K562 (cell line): ENCODE measurements around the gene SLC48A1. TPM values are rescaled to one million over a fixed set of nuclear protein-coding genes. Genes with fewer than 3 reads are reported as not detected.

Experiments
- ATAC-seq: fragments of 200-7000 bp; cut with Tn5 transposase; 3 replicates; pipeline ENCODE4 v1.9.1; 2020; ENCODE audit warnings: moderate library complexity
- BruUV-seq: library from RNA; stranded (reverse); fragments of 400-500 nt; replicated peaks from 2 replicates; lab custom pipeline; 2021; lab: Mats Ljungman, UMichigan
- CTCF ChIA-PET: fragments of 300-600 bp; formaldehyde crosslinking; extraction: SDS; loops from one replicate; lab custom pipeline; 2021; ENCODE audit warnings: low intra/inter-chr PET ratio; lab: Yijun Ruan, JAX
- POLR2A ChIA-PET: fragments of 300-600, 350-650 bp; sonication (Branson Sonifier 250); formaldehyde crosslinking; extraction: SDS; loops from one replicate; lab custom pipeline; 2021; ENCODE audit warnings: antibody characterized with exemption, inconsistent platforms; lab: Yijun Ruan, JAX
- DNase-seq, 4 experiments: peaks; one replicate each; pipeline versions ENCODE4 v3.0.0 to v3.0.0-alpha.2; 2011 to 2018; ENCODE audit warnings: low spot score in 3 of 4, mixed read lengths in 3 of 4; ENCODE audit errors: extremely low read depth in 1 of 4
- FAIRE-seq: peaks from 2 replicates; lab custom pipeline; 2011; peaks lifted over from hg19 to GRCh38; lab: Jason Lieb, UNC
- H2AFZ ChIP-seq: 2 replicates; pipeline ENCODE4 v1.6.0; 2011; ENCODE audit warnings: low read depth, low read length, control low read depth, inconsistent platforms
- H3K27ac ChIP-seq: fragments of 200-600 bp; 3 replicates; pipeline ENCODE4 v1.8.0; 2011; ENCODE audit warnings: low read depth, mild to moderate bottlenecking, control low read depth, inconsistent platforms, low read length, moderate library complexity, mixed read lengths; ENCODE audit errors: extremely low read depth
- H3K27me3 ChIP-seq, 2 experiments: fragments of 300-600 bp in 1 of 2; 2 replicates in 1 of 2; 3 replicates in 1 of 2; pipeline versions ENCODE4 v1.6.0 to v1.8.0; 2011; ENCODE audit warnings: inconsistent platforms in 2 of 2, low read length in 2 of 2, mild to moderate bottlenecking in 1 of 2, mixed read lengths in 1 of 2, moderate library complexity in 1 of 2; ENCODE audit not compliant: control insufficient read depth in 2 of 2, insufficient read depth in 2 of 2
- H3K36me3 ChIP-seq: fragments of 300-600 bp; 3 replicates; pipeline ENCODE4 v1.8.0; 2011; ENCODE audit warnings: mild to moderate bottlenecking, low read length, inconsistent platforms; ENCODE audit not compliant: control insufficient read depth, insufficient read depth
- H3K4me1 ChIP-seq, 2 experiments: fragments of 200-600 bp in 1 of 2; replicated peaks in 1 of 2; 2 replicates in 1 of 2; 3 replicates in 1 of 2; pipeline versions ENCODE4 v1.5.1 to v1.8.0; 2011; ENCODE audit warnings: inconsistent platforms in 2 of 2, low read length in 2 of 2, mild to moderate bottlenecking in 1 of 2, mixed read lengths in 1 of 2, moderate library complexity in 1 of 2; ENCODE audit not compliant: control insufficient read depth in 2 of 2, insufficient read depth in 2 of 2
- H3K4me2 ChIP-seq: 2 replicates; pipeline ENCODE4 v1.6.1; 2011; ENCODE audit warnings: low read length, control low read depth, inconsistent platforms, mixed read lengths; ENCODE audit not compliant: insufficient read depth
- H3K4me3 ChIP-seq: fragments of 200-600 bp; sonication (generic), shearing (Covaris generic); 2 replicates; pipeline ENCODE4 v1.5.1; 2016; ENCODE audit warnings: control low read depth, inconsistent platforms
- H3K79me2 ChIP-seq: fragments of 200-600 bp; 3 replicates; pipeline ENCODE4 v1.8.0; 2011; ENCODE audit warnings: low read length, inconsistent platforms; ENCODE audit not compliant: control insufficient read depth, insufficient read depth
- H3K9ac ChIP-seq, 2 experiments: 2 replicates each; pipeline versions ENCODE4 v1.6.0 to v1.6.1; 2011; ENCODE audit warnings: low read depth in 2 of 2, low read length in 2 of 2, control low read depth in 1 of 2, inconsistent platforms in 1 of 2, mild to moderate bottlenecking in 1 of 2, mixed read lengths in 1 of 2; ENCODE audit not compliant: insufficient read depth in 1 of 2
- H3K9me1 ChIP-seq: one replicate; pipeline ENCODE4 v1.6.0; 2011; ENCODE audit warnings: inconsistent platforms, mild to moderate bottlenecking, low read length, moderate library complexity; ENCODE audit not compliant: control insufficient read depth, insufficient read depth
- H3K9me3 ChIP-seq: replicated peaks from 2 replicates; pipeline ENCODE4 v1.5.1; 2011; ENCODE audit warnings: low read depth, low read length, inconsistent platforms; ENCODE audit not compliant: control insufficient read depth, insufficient read depth
- H4K20me1 ChIP-seq: replicated peaks from 2 replicates; pipeline ENCODE4 v1.6.1; 2011; ENCODE audit warnings: low read length, inconsistent platforms, mixed read lengths; ENCODE audit not compliant: control insufficient read depth, insufficient read depth
- ATF6 ChIP-seq: sonication (generic); formaldehyde crosslinking; IDR thresholded peaks from 2 replicates; pipeline ENCODE4 v1.4.0; 2020; ENCODE audit warnings: mild to moderate bottlenecking, missing genetic modification reagents
- CEBPZ ChIP-seq: fragments of 150-350 bp; IDR thresholded peaks from 2 replicates; pipeline ENCODE4 v1.6.1; 2014; ENCODE audit warnings: low read depth, mild to moderate bottlenecking, low read length, borderline replicate concordance
- DPF2 ChIP-seq: fragments of 450-650 bp; IDR thresholded peaks from 2 replicates; pipeline ENCODE4 v1.6.1; 2016
- FOXP1 ChIP-seq: sonication (generic); formaldehyde crosslinking; IDR thresholded peaks from 2 replicates; pipeline ENCODE4 v1.8.0; 2022; ENCODE audit warnings: mild to moderate bottlenecking, missing genetic modification reagents
- HDAC1 ChIP-seq, 2 experiments: fragments of 450-650 bp; IDR thresholded peaks; 2 replicates each; pipeline ENCODE4 v1.6.1; 2016 to 2017; ENCODE audit warnings: inconsistent platforms in 1 of 2, mild to moderate bottlenecking in 1 of 2, moderate library complexity in 1 of 2
- HNRNPH1 ChIP-seq: fragments of 200-400 bp; formaldehyde crosslinking; optimal IDR thresholded peaks from 2 replicates; pipeline ENCODE3; 2017; ENCODE audit warnings: low read depth, mild to moderate bottlenecking, low read length, moderate library complexity
- WGBS: fragments of 100-300 bp; shearing (Covaris generic); methylation state at CpG from one replicate; pipeline ENCODE4 v1.1.6; 2016; ENCODE audit warnings: low coverage, mixed read lengths; ENCODE audit not compliant: insufficient coverage; ENCODE audit errors: missing lambda C conversion rate; 5-methylcytosine and 5-hydroxymethylcytosine counted together
- in situ Hi-C: fragments of 300-500 bp; cut with MboI; formaldehyde crosslinking; loops from 4 replicates; pipeline ENCODE4 v1.15.0; 2018; ENCODE audit warnings: inconsistent platforms, mixed read lengths
- intact Hi-C: fragments of 100-400 bp; cut with micrococcal nuclease; formaldehyde crosslinking; loops from 2 replicates; pipeline ENCODE4 v1.14.2; 2022
- polyA plus RNA-seq, 8 experiments: library from polyadenylated mRNA; depleted of rRNA in 4 of 8; stranded (reverse) in 5 of 8; unstranded in 3 of 8; fragments of >200 nt; fragmentation: Nextera tagmentation in 2 of 8; fragmentation: Illumina TruSeq in 1 of 8; extraction: Ambion mirVana in 2 of 8; extraction: Trizol in 1 of 8; gene quantifications; 2 replicates each; pipeline versions ENCODE4 v1.2.1 to v1.2.3, GENCODE V29; 2011 to 2014; ENCODE audit warnings: inconsistent platforms in 1 of 8, missing spikeins in 1 of 8
- total RNA-seq, 7 experiments: library from RNA; depleted of rRNA in 6 of 7; stranded (reverse); fragments of >200 nt in 6 of 7; fragmentation: Illumina TruSeq in 2 of 7; extraction: Trizol in 2 of 7; gene quantifications; 2 replicates each; pipeline versions ENCODE4 v1.2.1 to v1.2.3, GENCODE V29; 2011 to 2021; ENCODE audit warnings: low replicate concordance in 1 of 7

The SLC48A1 gene
- total and polyA plus RNA-seq, 9 of the 15 experiments (the other 6 are each of a cell fraction or from before 2014, with no cell fraction given), result 10.7 to 37.5 (median 18.7) TPM

GRCh38 chr12:47766502-47767215 lies 6.4 kb upstream of the SLC48A1 start:
- no peak overlapping the region for H2AFZ ChIP-seq
- WGBS, result 34% methylated on average over 4 of the region's 5 CpGs
- CTCF ChIA-PET, result interaction anchor here (0.6 to 2.3 kb wide), 4 partner anchors 12 to 53 kb away, joined by 3 to 16 read pairs (median 10); no protein-coding TSS in a partner anchor
- DNase-seq (no peak), ATAC-seq (no peak), FAIRE-seq (no peak)
- POLR2A ChIA-PET, result interaction anchor here (0.6 to 3.3 kb wide), 9 partner anchors 9 to 541 kb away, joined by 3 to 19 read pairs (median 3); no protein-coding TSS in a partner anchor
- BruUV-seq, result no TSS peak
- in situ Hi-C loops, result no loop called here
- no peak overlapping the region for H3K4me3 ChIP-seq
- no peaks in the 10 kb centered on the region for H3K9me3 ChIP-seq
- no peaks in the 10 kb centered on the region for H3K79me2 ChIP-seq
- H3K9me1 ChIP-seq, result no peaks in the 10 kb centered on the region
- H3K27ac ChIP-seq, result no peak overlapping the region
- no peaks in the 10 kb centered on the region for H4K20me1 ChIP-seq
- H3K4me1 ChIP-seq, result peaks cover 12 to 28% of the 10 kb centered on the region in 2 experiments; a peak in 4 of 5 replicates
- no peak overlapping the region for H3K9ac ChIP-seq
- TF ChIP-seq CEBPZ, result no peak
- no peak for TF ChIP-seq FOXP1 (CRISPR knock-in tag)
- TF ChIP-seq ATF6 (CRISPR knock-in tag), result no peak
- TF ChIP-seq HDAC1 (IDR thresholded peaks at IDR 0.05), result no peak
- no peak for TF ChIP-seq DPF2
- no peak for TF ChIP-seq HNRNPH1
- no peaks in the 10 kb centered on the region for H3K36me3 ChIP-seq
- H3K27me3 ChIP-seq, result no peaks in the 10 kb centered on the region
- no peak overlapping the region for H3K4me2 ChIP-seq
- intact Hi-C loops, result loop anchor here (1.0 to 2.0 kb wide), 2 partner anchors 22 to 51 kb away; no protein-coding TSS in a partner anchor
